ENCODE results near the gene TMA7B. TPM values are rescaled to one million over a fixed set of nuclear protein-coding genes. Genes with fewer than 3 reads are reported as not detected.

The TMA7B gene
- total and polyA plus RNA-seq, 10 of the 15 experiments (the other 5 are each of a cell fraction or from before 2014, with no cell fraction given) = 0.33 to 2.9 (median 1.8) TPM

DNA sequence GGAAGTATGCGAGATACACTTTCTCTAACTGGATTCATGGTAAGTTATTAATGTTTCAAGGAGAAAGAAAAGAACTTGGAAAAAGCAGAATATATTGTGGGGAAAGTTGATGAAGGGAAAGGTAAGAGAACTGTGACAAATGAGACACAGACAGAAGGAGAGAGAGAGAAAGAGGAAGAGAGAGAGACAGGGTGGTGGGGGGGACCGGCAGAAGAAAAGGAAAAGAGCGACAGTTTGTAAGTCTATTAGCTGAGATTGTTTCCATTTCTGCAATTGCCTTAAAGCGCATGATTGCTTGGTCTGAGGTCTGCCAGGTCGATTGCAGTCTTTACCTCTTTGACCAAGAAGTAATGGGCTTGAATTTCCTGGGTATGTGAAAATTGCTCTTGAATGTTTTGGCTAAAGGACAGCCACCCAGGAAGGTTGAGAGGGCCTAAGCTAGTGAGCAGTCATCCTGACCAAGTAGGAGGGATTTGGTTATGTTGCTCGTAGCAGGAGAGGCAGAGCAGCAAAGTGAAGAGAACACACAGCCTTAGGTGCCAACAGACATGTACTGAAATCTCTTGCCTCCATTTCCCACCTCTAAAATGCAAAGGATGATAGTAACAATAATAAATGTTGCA, 23.6 kb upstream of the TMA7B start:
- no TSS peak for BruUV-seq (replicated peaks)
- no peaks in the 10 kb centered on the region for H3K27me3 ChIP-seq (replicated peaks in 1 of 2; ENCODE audit: control insufficient read depth in 2 of 2, insufficient read depth in 2 of 2, low read length in 1 of 2)
- no peak overlapping the region for H3K27ac ChIP-seq (ENCODE audit: control insufficient read depth, insufficient read depth)
- H3K4me2 ChIP-seq (ENCODE audit: control insufficient read depth, insufficient read depth) = peak overlapping the region; percentile 44; the same call in 1 of the 2 replicates
- H3K4me1 ChIP-seq (ENCODE audit: control insufficient read depth, insufficient read depth, low read length) = peaks cover 18% of the 10 kb centered on the region
- TF ChIP-seq SPI1 (IDR thresholded peaks at IDR 0.05; ENCODE audit: borderline replicate concordance, insufficient read depth, low read depth, low read length) (peak; percentile 23; the same call in 1 of the 2 replicates), PAX5 (IDR thresholded peaks at IDR 0.05; ENCODE audit: borderline replicate concordance, low read depth, low read length) (no peak)
- no peak for FAIRE-seq
- ATAC-seq = no peak
- intact Hi-C loops (cut with micrococcal nuclease; ENCODE audit: unreplicated experiment) (loop anchor here (10.0 kb wide), 2 partner anchors 88 to 302 kb away; no protein-coding TSS in a partner anchor), in situ Hi-C loops (cut with MboI) (no loop called here)
- peaks cover 70% of the 10 kb centered on the region for H3K79me2 ChIP-seq (ENCODE audit: control insufficient read depth, insufficient read depth, low read length)
- H4K20me1 ChIP-seq (ENCODE audit: control insufficient read depth, insufficient read depth) = peaks cover 2% of the 10 kb centered on the region; the same call in 1 of the 2 replicates
- ChIA-PET SMC1A (ENCODE audit: uncharacterized antibody, unreplicated experiment) (no interaction called here), POLR2A (no interaction called here), RAD21 (ENCODE audit: unreplicated experiment) (interaction anchor here (0.6 kb wide), 1 partner anchor 11 kb away, joined by 3 read pairs; no protein-coding TSS in a partner anchor), CTCF (no interaction called here)
- 64% methylated on average over 6 of the region's 6 CpGs for WGBS (ENCODE audit: insufficient coverage, insufficient replicate concordance, low lambda C conversion rate, missing lambda C conversion rate)
- H3K4me3 ChIP-seq = peak overlapping the region; percentile 17; the same call in 1 of the 2 replicates
- peaks cover 9 to 10% of the 10 kb centered on the region in 2 experiments; a peak in 3 of 4 replicates for H3K36me3 ChIP-seq (ENCODE audit: control insufficient read depth in 2 of 2, insufficient read depth in 2 of 2, low read length in 1 of 2)
- no peaks in the 10 kb centered on the region for H3K9me3 ChIP-seq (replicated peaks; ENCODE audit: control insufficient read depth, insufficient read depth, low read length)
- no peak overlapping the region for H3K9ac ChIP-seq (ENCODE audit: control insufficient read depth, insufficient read depth, low read length)
- DNase-seq (ENCODE audit: low read depth, low spot score) = no peak
- H2AFZ ChIP-seq (ENCODE audit: control insufficient read depth, low read depth, low read length) = no peak overlapping the region

DNA sequence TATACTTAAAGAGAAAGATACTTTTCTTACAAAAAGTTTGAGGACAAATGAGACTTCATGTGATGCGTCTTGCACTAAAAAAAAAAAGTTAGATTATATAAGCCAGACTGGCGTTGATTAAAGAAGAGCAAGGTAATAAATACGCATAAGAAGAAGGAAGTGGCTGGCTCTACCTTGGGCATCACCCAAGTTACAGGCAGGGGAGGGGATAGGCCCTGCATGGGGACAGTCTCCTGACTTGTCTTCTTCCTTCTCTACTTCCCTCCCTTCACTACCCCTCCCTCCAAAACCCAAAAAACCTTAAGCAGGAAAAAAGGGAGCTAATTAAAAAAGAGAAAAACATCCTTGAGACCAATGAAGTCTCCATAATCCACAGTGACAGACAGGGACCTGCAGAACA, 22.3 kb upstream of the TMA7B start:
- peaks cover 16% of the 10 kb centered on the region for H3K4me1 ChIP-seq (ENCODE audit: control insufficient read depth, insufficient read depth, low read length)
- H3K79me2 ChIP-seq (ENCODE audit: control insufficient read depth, insufficient read depth, low read length) = peaks cover 67% of the 10 kb centered on the region
- ATAC-seq (no peak), DNase-seq (ENCODE audit: low read depth, low spot score) (no peak), FAIRE-seq (no peak)
- no peak overlapping the region for H3K4me2 ChIP-seq (ENCODE audit: control insufficient read depth, insufficient read depth)
- CTCF ChIA-PET = no interaction called here
- RAD21 ChIA-PET (ENCODE audit: unreplicated experiment) = no interaction called here
- H3K27me3 ChIP-seq (replicated peaks in 1 of 2; ENCODE audit: control insufficient read depth in 2 of 2, insufficient read depth in 2 of 2, low read length in 1 of 2) = no peaks in the 10 kb centered on the region
- no peak overlapping the region for H3K4me3 ChIP-seq
- peaks cover 2% of the 10 kb centered on the region; the same call in 1 of the 2 replicates for H4K20me1 ChIP-seq (ENCODE audit: control insufficient read depth, insufficient read depth)
- in situ Hi-C loops (cut with MboI) = no loop called here
- 74% methylated on average over 3 of the region's 3 CpGs for WGBS (ENCODE audit: insufficient coverage, insufficient replicate concordance, low lambda C conversion rate, missing lambda C conversion rate)
- intact Hi-C loops (cut with micrococcal nuclease; ENCODE audit: unreplicated experiment) = loop anchor here (10.0 kb wide), 2 partner anchors 87 to 303 kb away; no protein-coding TSS in a partner anchor
- no TSS peak for BruUV-seq (replicated peaks)
- no peak overlapping the region for H2AFZ ChIP-seq (ENCODE audit: control insufficient read depth, low read depth, low read length)
- no peak overlapping the region for H3K27ac ChIP-seq (ENCODE audit: control insufficient read depth, insufficient read depth)
- POLR2A ChIA-PET = no interaction called here
- peaks cover 8 to 9% of the 10 kb centered on the region in 2 experiments; a peak in 3 of 4 replicates for H3K36me3 ChIP-seq (ENCODE audit: control insufficient read depth in 2 of 2, insufficient read depth in 2 of 2, low read length in 1 of 2)
- H3K9me3 ChIP-seq (replicated peaks; ENCODE audit: control insufficient read depth, insufficient read depth, low read length) = no peaks in the 10 kb centered on the region
- H3K9ac ChIP-seq (ENCODE audit: control insufficient read depth, insufficient read depth, low read length) = no peak overlapping the region
- SMC1A ChIA-PET (ENCODE audit: uncharacterized antibody, unreplicated experiment) = no interaction called here
- TF ChIP-seq NFYA (IDR thresholded peaks at IDR 0.05; ENCODE audit: borderline replicate concordance, low read depth, low read length) (no peak), YY1 (IDR thresholded peaks at IDR 0.05; ENCODE audit: low read depth, low read length) (no peak), RELA (IDR thresholded peaks at IDR 0.05; ENCODE audit: borderline replicate concordance, partially characterized antibody) (no peak), RB1 (IDR thresholded peaks at IDR 0.05; ENCODE audit: borderline replicate concordance) (no peak), BACH1 (IDR thresholded peaks at IDR 0.05; ENCODE audit: borderline replicate concordance) (no peak)
- TF ChIP-seq, protein P1, sequence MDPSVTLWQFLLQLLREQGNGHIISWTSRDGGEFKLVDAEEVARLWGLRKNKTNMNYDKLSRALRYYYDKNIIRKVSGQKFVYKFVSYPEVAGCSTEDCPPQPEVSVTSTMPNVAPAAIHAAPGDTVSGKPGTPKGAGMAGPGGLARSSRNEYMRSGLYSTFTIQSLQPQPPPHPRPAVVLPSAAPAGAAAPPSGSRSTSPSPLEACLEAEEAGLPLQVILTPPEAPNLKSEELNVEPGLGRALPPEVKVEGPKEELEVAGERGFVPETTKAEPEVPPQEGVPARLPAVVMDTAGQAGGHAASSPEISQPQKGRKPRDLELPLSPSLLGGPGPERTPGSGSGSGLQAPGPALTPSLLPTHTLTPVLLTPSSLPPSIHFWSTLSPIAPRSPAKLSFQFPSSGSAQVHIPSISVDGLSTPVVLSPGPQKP (IDR thresholded peaks at IDR 0.05; ENCODE audit: low read depth, low read length) = no peak
- TF ChIP-seq, protein P2, sequence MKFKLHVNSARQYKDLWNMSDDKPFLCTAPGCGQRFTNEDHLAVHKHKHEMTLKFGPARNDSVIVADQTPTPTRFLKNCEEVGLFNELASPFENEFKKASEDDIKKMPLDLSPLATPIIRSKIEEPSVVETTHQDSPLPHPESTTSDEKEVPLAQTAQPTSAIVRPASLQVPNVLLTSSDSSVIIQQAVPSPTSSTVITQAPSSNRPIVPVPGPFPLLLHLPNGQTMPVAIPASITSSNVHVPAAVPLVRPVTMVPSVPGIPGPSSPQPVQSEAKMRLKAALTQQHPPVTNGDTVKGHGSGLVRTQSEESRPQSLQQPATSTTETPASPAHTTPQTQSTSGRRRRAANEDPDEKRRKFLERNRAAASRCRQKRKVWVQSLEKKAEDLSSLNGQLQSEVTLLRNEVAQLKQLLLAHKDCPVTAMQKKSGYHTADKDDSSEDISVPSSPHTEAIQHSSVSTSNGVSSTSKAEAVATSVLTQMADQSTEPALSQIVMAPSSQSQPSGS (IDR thresholded peaks at IDR 0.05; ENCODE audit: low read length) = no peak

Measured in GM12878 (cell line).